GM03348 (cell line): ENCODE measurements around the gene CFAP119.
A peak's percentile ranks its signal among the peaks of the same experiment; 100 is the strongest.

ENCODE experiments used
- DNase-seq: peaks from one replicate; pipeline ENCODE4 v3.0.0; 2012; ENCODE audit warnings: low spot score

Gene CFAP119

DNA sequence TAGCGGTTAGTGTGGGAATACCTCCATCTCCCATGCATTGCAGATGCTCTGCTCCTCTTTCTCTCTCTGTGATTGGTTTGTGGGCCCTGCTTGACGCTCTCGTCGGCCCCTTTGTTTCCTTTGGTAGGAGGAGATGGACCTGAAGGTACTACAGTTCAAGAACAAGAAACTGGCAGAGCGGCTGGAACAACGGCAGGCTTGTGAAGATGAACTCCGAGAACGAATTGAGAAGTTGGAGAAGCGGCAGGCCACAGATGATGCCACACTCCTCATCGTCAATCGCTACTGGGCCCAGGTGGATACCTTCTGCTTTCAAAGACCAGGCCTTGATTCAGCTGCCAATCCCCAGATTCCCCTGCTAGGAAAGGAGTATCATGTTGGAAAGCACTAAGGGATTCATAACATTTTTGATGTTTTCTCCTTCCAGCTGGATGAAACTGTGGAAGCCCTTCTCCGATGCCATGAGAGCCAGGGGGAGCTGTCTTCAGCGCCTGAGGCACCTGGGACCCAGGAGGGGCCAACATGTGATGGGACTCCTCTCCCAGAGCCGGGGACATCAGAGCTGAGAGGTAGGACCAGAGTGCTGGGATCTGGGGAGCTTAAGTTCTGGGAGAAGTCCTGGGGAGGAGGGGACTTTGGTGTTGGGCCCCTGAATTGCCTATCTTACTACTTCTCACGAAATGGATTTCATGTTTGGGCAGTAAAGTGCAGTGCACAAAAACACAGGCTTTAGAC is 1.3 kb upstream of the CFAP119 start:
- DNase-seq, result no peak

DNA sequence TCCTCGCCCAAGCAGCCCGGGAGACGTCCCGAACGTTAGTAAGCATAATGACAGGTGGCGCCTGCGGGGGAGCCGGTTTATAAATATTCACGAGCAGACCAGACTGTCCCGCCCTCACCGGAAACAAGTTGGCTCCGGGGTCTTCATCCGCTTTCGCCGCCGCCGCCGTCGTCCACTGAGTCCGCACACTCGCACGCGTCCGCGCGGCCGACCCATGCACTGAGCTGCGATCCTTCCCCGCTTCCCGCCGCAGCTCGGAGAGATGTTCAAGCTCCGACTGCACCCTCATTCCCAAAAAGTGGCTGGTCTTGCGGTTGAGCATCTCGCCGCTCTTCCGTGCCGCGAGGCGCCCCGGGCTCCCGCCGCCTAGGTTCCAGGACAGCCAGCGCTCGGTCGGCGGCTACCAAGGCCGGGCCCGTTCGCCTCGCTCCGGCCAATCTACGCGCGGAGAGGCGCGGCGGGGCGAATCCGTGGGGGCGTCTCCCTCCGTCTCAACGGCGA is 385 bp downstream of the CFAP119 start:
- peak; percentile 27 for DNase-seq

DNA sequence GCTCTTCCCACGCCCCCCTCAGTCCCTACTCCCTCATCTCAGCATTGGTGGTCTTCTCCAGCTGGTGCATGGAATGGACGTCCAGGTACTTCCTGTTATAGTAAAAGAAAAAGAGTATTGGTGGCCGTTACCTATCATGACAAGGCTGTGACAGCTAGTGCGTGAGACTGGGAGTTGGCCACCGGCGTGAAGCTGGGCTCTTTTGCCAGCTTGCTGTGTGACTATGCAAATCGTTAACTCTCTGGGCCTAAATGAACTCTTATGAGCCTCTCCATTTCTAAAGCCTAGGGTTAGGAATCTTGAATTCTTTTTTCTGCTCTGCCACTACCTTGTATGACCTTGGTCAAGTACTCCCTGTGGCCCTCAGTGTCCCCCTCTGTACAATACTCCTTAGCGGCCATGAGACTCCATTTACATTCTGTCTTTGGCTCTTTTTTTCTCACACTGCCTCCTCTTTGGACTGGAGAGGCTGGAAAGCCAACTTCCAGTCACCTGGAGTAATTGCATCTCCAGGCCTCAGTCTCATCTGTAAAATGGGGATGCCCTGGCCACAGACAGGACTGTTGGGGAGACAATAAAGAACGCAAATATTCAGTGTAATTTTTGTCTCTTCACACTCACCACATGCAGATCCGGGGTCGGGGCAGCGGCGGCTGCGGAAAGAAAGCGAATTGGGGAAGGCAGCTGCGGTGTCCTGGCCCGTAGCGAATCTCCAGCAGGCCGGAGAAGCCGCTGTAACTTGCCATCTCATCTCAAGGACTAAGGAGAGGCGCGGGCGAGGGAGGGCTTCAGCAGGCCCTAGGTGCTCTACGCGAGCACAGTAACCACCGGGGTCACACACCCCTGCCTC is 1.1 kb downstream of the CFAP119 start:
- DNase-seq, result no peak

DNA sequence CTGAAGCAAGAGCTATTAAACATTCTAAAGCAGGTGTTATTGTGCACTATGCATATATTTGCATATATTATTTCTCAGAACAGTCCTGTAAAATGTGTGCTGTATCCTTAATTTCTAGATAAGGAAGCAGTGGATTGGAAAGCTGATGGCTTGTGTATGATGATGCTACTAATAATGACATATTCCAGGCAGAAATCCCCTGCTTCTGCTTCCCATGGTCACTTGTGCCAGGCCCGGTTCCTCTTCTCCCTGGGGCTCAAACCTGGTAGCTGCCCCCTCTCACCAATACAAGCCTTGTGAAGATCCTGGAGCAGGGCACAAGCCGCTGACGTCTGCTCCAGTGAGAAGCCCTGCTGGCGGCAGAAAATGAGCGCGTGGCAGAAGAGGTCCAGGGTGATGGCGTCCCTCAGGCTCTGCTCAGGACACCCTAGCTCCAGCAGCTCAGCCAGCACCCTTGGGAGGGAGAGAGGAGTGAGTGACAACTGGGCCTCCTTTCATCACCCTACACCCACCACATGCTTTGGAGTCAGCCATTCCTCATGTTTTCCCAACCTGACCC is 1.8 kb downstream of the CFAP119 start:
- no peak for DNase-seq

DNA sequence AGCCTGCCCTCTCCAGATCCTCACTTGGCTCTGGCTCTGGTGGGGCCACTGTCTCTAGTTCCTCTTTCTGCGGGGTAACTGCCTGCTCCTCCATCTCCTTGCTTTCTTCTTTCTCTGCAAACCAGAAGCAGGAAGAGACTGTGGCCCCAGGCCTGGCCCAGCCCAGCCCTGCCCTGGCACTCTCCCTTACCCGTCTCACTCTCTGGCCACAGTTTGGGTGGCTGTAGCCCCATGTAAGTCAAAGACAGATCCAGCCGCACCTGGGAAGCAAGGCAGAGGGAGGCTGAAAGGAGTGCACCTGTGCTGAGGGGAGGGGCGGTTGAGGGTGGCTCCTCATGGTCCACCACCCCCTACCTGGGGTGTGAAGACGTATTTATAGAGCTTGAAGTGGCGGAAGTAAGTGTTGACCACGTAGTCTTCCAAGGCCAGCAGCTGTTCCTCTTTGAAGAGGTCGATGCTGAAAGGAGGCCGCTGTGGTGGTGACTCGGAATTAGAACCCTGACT is 2.8 kb downstream of the CFAP119 start:
- no peak for DNase-seq

DNA sequence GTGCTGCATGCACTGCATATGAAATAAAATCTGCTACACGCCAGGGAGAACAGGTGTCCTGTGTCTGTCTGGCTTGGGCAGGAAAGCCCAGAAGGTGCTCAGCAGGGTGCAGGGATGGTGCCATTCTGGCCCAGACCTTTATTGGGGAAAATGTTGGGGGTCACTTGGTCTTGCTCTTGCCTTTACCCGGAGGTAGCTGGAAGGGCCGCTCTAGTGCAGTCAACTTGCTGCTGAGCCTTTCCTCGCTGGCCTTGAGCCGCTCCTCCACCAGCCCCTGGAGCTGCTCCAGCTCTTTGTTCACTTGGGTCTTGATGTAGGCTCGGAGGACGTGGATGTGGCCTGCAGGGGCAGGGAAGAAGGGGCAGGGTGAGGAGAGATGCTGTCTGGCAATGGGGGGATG is 4.5 kb downstream of the CFAP119 start:
- DNase-seq, result no peak

GRCh38 chr16:30756781-30757100 is 5.1 kb downstream of the CFAP119 start:
- no peak for DNase-seq

- DNase-seq, result no peak
Observed at GRCh38 chr16:30755955-30756780, 5.7 kb downstream of the CFAP119 start.

GRCh38 chr16:30753596-30753995 is 8.3 kb downstream of the CFAP119 start:
- no peak for DNase-seq

GRCh38 chr16:30750876-30751465 is 10.9 kb downstream of the CFAP119 start:
- DNase-seq, result no peak

DNA sequence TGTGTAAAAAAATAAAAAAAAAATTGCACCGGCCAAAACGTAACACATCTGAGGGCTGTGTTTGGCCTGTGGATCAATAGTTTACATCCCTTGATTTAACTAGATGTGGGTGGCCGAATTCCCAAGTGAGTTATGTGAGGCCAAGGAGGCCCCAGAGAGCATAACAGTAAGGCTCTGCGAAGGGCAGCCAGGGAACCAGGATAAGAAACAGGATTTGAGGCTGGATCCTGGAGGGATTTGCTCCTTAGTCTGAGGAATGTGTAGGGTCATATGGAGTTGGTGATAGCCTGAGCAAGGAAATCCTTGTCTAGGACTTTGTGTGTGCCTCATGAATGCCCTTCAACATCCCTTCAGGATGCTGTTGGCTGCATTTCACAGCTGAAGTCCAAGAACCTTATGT is 11.7 kb downstream of the CFAP119 start:
- DNase-seq, result no peak

- DNase-seq, result peak; percentile 69
Observed at GRCh38 chr16:30748634-30749445, 13.0 kb downstream of the CFAP119 start.

DNA sequence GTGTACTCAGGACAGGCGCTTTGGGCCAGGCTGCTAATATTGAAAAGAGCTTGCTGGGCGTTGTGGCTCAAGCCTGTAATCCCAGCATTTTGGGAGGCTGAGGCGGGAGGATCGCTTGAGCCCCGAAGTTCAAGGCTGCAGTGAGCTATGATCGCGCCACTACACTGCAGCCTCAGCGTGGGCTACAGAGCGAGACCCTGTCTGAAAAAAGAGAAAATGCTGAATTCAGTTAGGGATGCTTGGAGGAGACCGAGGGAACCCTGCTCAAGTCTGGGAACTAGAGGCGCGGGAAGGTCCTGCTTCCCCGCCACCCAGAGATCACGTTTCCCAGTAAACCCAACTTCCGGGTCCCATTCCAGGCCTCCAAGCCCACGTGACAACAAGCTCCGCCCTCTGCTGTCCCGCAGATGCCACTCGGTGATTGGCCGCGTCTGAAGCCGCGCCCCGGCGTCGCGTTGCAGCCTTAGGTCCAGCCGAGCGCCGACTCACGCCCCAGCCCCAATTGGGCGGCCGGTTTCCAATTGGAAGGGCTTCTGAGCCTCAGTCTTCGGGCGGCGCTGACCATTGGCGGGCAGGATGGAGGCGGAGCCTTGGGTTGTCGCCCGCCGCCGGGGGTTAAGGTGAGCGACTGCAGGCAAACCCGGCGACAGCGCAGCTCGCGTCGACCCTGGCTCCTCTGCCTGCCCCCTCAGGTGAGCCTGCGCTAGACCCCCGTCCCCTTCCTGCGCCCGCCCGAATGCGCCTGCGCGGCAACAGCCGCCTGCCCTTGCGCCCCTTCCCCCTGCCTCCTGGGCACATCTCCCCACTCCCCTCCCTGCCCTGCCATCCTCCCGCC is 13.8 kb downstream of the CFAP119 start, which contains the start of gene PHKG2:
TSS of gene PHKG2 (plus strand) at position 627 of the 835 bp plus-strand sequence. CDS start 396 bp downstream, outside the sequence.
- peak; percentile 99 for DNase-seq

GRCh38 chr16:30747331-30747730 is 14.5 kb downstream of the CFAP119 start:
- DNase-seq, result peak; percentile 35

GRCh38 chr16:30746638-30747175 is 15.2 kb downstream of the CFAP119 start:
- DNase-seq, result no peak

GRCh38 chr16:30745082-30745481 is 16.8 kb downstream of the CFAP119 start:
- DNase-seq, result no peak

DNA sequence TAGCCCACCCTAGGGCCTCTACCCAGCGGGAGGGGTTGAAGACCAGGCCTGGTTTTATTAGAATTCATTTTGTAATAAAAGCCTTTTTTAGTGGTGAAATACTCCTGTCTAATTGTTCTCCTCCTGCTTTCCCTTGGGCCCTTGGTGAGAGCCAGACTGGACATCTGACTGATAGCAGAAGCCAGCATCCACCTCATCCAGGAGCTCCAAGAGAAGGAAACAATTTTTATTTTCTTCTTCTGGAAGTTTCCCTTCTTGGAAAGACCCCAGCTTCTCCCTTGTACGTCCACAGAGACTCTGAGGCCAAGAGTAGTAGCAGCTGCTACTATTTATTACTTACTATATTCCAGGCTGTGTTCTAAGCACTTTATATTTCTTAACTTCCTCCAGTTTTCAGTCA is 17.7 kb downstream of the CFAP119 start:
- DNase-seq, result no peak

DNA sequence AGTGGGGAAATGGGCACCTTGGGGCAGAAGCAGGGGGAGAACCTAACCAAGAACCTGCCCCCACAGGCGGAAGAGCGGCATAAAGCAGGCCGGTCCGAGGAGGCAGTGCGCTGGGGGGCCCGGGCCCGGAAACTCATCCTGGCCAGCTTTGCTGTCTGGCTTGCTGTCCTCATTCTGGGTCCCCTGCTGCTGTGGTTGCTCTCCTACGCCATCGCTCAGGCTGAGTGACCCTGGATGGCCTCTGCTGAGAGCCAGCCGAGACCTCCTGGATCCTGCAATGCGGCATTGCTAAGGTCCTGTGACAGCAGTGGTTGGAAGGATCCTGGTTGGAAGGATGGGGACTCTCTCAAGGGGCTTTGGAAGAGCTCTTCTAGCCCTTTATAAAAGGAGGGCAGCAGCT is 18.1 kb downstream of the CFAP119 start:
- DNase-seq, result no peak

- DNase-seq, result peak; percentile 78
Observed at GRCh38 chr16:30741461-30741914, 20.4 kb downstream of the CFAP119 start.
